ENCODE measurements around the gene ALKAL2.

The ALKAL2 gene

GRCh38 chr2:244547-244946 is 43.3 kb downstream of the ALKAL2 start:
- DNase-seq (ENCODE audit: low read depth) = no peak

DNA sequence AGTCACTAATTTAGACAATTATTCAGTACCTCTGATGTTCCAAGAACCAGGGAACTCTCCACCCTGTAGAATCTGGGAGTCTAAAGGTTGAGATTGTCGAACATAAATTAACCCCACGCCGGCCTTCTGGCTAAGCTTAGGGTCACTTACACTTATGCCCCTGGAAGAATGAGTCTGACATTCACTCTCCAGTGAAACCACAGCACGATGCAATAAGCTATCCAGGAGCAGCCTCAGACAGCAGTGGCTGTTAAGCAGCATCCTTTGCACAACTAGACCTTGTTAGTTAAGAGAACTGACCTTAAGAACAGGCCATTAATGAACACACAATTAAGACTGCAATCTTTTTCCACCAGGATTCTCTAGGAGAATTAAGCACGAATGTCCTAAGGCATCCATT is 49.0 kb downstream of the ALKAL2 start:
- DNase-seq (ENCODE audit: low read depth) = no peak

- no peak for DNase-seq (ENCODE audit: low read depth)
Observed at GRCh38 chr2:238431-238830, 49.5 kb downstream of the ALKAL2 start.

DNA sequence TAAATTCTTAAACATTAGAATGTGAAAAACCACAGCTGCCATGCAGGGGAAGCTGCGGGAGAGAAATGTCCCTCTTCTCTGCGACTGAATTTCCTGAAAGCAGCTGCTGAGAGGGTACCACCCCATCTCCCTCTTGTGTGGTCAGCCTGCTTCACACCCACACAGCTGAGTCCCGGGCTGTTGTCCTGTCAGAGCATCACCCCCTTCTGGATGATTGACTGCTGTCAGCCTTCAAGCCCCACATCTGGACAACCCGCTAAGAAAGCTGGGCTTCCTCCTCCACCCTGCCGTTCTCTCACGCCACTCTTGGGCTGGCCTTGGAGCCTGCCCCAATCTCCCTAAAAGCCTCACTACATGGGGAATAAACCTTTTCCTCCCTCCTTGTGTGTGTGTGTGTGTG is 50.0 kb downstream of the ALKAL2 start:
- DNase-seq (ENCODE audit: low read depth) = no peak

GRCh38 chr2:236993-237539 is 50.8 kb downstream of the ALKAL2 start:
- DNase-seq (ENCODE audit: low read depth) = no peak

DNA sequence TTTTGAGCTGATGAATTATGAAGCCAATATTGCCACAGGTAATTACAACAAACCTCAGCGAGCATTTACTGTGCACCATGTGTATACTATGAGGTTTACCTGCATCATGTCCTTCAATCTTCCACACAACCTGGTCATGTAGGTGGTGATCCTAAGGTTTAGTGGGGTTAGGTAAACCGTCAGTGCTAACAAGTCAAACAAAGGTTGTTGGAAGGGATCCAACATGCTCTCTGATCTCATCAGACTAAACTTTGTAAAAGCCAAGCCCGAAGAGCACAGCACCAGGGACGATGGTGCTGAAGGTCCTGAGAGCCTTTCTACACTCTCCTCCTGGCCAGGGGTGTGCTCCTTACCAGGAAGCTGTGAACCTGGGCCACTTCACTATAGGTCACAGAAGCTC is 53.5 kb downstream of the ALKAL2 start:
- no peak for DNase-seq (ENCODE audit: low read depth)

GRCh38 chr2:233030-233429 is 54.9 kb downstream of the ALKAL2 start:
- no peak for DNase-seq (ENCODE audit: low read depth)

- DNase-seq (ENCODE audit: low read depth) = no peak
Observed at GRCh38 chr2:231521-232185, 56.2 kb downstream of the ALKAL2 start.

Data from stimulated activated CD8-positive, alpha-beta memory T cell treated with anti-CD3 and anti-CD28 coated beads, Interleukin-4, amount 100 ng/mL, for 24 hours (primary cell).